IPS-NIHi11 (cell line): ENCODE measurements around the gene CDH13.

Source experiments
- DNase-seq: peaks from one replicate; pipeline ENCODE4 v3.0.0; 2012; ENCODE audit warnings: mixed read lengths, low spot score

CDH13 gene

DNA sequence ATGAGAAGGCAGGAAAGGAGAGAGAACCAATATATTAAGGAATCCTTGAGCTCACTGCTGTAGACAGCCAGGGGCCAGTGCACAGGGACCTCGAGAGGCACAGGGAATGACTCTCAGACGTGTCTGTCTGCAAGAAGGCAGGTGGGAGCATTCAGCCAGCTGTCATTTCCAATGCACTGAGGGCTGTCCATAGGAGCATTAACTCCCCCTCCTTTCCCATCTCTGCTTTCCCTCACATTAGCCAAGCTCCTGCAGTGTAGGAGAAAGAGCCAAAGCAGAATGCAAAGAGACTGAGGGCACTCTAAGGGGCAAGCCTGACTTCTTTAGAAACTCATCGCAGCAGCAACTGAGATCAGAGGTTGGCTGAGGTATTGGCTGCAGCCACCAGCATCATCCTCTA, 218.3 kb downstream of the CDH13 start:
- DNase-seq, result no peak

DNA sequence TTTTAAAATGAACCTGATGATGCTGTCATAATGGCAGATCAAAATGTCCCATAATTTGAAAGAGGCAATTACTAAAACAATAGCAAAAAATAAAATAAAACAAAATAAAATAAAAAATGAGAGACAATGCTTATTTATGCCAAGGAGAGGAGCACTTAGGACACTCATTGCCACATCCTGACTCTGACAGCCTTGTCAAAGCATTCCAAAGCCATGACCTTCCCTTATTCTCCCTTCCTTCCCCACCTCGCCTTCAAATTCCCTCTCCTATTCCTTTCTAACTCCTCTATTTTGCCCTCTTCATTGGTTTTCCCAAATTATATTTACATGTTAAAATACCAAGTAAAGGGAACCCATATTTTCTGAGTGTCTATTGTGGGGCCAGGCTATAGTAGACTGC, 220.0 kb downstream of the CDH13 start:
- no peak for DNase-seq

GRCh38 chr16:82848013-82848412, 221.2 kb downstream of the CDH13 start:
- DNase-seq, result no peak

DNA sequence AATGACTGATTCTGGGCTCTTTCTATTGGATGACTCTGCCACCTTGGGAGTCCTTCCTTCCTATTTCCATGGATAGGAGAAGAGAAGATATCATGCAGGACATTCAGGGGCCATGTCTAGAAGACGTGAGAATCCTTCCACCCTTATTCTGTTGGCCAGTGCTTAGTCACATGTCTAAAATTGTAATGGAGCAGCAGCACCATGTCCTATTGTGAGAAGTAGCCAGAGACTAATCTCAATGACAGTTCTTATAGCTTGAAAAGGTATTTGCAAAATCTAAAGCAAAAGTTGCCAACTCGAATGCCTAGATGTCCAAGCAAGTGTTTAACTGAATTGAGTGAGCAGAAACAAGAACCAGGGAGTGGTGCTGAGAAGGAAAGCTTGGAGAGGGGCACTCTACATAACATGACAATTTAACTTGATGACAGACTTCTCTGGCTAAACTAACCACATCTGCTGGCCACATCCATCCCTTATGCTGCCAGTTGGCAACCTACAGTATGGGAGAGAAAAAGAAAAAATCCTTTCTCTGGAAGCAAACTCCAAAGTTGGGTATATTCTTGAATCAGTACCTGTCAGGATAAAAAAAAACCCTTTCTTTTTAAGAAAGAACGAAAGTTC, 225.7 kb downstream of the CDH13 start:
- DNase-seq, result no peak

DNA sequence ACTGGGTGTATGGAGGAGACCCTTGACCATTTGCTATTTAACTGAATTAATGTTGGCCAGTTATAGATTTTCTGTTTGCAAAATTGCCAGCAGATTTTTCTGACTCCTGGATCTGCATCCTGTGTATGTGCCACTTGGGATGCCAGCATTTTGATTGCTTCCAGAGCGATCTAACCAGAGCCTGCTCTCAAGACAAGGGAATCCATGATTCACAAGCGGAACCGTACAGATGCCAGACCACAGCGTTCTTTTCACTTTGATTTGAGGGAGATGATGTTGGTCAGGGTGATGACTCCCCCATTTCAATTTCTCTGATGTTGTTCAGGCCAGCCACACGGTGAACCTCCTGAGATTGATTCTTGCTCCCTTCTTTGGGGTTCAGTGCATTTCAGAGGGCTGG, 228.7 kb downstream of the CDH13 start:
- DNase-seq, result no peak

GRCh38 chr16:82857693-82858365, 231.1 kb downstream of the CDH13 start:
- no peak for DNase-seq

GRCh38 chr16:82859662-82860061, 232.9 kb downstream of the CDH13 start:
- DNase-seq, result no peak

DNA sequence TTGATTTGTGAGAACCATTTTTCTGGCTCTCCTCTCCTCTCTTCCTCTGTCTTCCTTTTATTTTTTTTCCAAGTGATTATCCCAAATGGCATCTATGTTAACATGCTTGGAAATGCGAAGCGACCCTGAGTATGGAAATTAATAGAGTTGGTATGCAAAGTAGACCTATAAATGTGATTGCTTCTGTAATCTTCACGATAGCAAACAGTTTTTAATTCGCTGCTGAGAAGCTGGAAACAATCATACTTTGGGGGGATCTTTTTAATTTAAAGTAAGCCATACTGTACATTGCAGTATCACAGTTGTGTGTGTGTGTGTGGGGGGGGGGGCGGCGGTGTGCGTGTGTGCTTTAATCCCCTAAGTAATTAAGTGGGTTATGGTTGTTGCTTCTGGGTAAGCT, 233.3 kb downstream of the CDH13 start:
- no peak for DNase-seq

DNA sequence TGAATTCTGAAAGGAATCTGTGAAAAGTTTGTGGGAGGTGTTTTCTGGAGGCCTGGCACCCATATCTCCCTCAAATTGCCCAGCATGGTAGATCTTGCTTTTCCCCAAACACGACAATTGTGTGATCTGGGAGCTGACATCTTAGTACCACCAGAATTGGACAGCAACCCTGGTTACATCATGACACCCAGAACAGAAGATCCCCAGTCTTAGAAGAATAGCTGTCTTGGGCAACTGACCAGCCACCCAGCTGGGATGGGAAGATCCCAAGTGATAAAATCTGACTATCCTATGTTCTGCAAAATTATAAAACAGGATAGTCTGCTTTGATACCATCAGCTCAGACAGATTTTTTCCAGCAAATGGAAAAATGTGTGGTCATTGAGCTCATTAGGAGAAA, 235.3 kb downstream of the CDH13 start:
- no peak for DNase-seq

- no peak for DNase-seq
Observed at GRCh38 chr16:82864332-82865040, 237.7 kb downstream of the CDH13 start.

DNA sequence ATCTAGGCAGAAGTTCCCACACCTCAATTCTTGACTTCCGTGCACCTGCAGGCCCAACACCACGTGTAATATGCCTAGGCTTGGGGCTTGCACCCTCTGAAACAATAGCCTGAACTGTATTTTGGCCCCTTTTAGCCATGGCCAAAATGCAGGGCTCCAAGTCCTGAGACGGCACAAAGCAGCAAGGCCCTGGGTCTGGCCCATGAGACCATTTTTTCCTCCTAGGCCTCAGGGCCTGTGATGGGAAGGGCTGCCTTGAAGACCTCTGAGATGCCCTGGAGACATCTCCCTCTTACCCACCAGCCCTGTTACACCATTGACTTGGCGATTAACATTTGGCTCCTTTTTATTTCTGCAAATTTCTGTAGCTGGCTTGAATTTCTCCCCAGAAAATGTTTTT, 238.6 kb downstream of the CDH13 start:
- no peak for DNase-seq

GRCh38 chr16:82867485-82867884, 240.7 kb downstream of the CDH13 start:
- no peak for DNase-seq

- DNase-seq, result no peak
Observed at GRCh38 chr16:82874271-82874670, 247.5 kb downstream of the CDH13 start.

- peak; percentile 18 for DNase-seq
Observed at GRCh38 chr16:82874672-82875071, 247.9 kb downstream of the CDH13 start.

GRCh38 chr16:82876951-82877350, 250.2 kb downstream of the CDH13 start:
- DNase-seq, result no peak

DNA sequence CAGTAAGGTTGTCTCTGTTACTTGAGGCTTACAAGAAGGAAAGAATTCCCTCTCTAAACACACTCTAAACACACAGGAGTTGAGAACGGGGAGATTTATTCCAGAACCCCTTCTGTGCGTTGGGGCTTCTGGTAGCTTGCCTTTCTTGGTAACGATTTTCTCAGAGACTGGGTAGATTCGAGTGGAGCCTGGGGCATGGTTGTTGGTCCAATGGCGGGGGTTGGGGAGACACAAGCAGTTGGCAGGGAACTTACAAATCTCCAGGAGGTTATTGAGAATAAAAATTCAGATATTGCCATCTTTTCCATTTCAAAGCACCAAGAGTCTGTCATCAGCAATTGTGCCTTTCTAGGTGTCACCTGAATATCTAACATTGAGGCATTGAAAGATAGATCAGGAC, 251.7 kb downstream of the CDH13 start:
- no peak for DNase-seq

GRCh38 chr16:82880346-82880745, 253.6 kb downstream of the CDH13 start:
- no peak for DNase-seq

DNA sequence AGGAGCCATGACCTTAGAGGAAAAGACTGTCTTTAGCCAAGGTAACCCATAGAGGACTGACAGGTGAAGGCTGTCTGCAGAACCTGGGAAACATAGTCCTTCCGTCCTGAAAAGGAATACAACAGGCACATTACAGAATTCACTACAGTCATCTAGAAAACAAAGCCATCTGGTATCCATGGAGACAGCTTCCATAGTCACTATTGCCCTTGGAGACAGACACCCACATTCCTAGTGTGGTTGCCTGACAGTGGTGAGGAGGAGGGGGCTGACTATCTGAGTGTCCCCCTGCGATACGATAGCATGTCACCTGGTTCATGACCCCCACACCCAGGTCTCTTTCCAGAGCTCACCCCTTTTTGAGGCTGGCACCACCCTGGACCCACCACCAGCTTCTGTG, 254.7 kb downstream of the CDH13 start:
- DNase-seq, result peak; percentile 18

GRCh38 chr16:82882226-82882625, 255.5 kb downstream of the CDH13 start:
- DNase-seq, result no peak

- no peak for DNase-seq
Observed at GRCh38 chr16:82882982-82883835, 256.4 kb downstream of the CDH13 start.

DNA sequence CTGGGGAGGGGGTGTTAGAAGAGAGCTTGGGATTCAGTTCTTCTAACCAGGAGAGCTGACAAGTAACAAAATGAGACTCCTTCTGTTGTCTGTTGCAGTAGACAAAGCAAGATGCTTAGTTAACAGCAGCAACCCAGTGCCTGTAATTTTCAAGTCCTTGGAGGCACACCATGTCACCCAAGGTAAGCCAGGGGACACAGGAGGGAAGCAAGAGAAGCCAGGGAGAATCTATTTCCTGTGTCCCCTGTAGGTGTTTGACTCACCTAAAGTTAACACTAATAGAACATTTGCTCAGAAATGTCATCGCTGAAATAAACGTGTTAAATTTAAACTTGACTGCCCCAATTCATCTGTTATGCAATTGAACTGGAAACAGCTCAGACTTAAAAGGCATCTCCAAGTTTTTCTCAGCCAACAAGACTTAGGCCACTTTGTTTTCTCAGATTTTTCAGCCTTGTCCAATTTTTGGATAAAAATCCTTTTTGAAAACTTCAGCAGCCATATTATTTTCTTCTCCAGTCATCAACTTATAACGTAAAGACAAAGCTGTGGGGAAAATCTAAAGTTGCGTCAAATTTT, 257.6 kb downstream of the CDH13 start:
- no peak for DNase-seq

- no peak for DNase-seq
Observed at GRCh38 chr16:82886146-82886545, 259.4 kb downstream of the CDH13 start.
